ENCODE results near the gene CUL9.
A peak's percentile ranks its signal among the peaks of the same experiment; 100 is the strongest.
"Not testable (repeated sequence)": the region's sequence is repeated elsewhere in the genome, so short reads cannot be mapped to it uniquely, and the experiment has no call there.

Gene CUL9

GRCh38 chr6:43181942-43182860, at the start of gene CUL9:
Gene CUL9, plus strand, starts transcription at chr6:43182196. Its CDS starts 2,115 bp downstream, at chr6:43184311.
- DNase-seq, result peak; percentile 83

- no peak for DNase-seq
These were observed 43.7 kb upstream of the CUL9 start for GRCh38 chr6:43138267-43138666.

DNA sequence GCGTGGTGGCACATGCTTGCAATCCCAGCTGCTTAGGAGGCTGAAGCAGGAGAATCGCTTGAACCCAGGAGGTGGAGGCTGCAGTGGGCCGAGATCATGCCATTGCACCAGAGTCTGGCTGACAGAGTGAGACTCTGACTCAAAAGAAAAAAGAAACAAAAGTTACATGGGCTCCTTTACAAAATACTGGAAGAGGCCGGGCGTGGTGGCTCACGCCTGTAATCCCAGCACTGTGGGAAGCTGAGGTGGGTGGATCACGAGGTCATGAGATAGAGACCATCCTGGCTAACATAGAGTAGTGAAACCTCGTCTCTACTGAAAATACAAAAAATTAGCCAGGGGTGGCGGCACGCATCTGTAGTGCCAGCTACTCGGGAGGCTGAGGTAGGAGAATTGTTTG, 42.0 kb upstream of the CUL9 start:
- not testable (repeated sequence) for DNase-seq

GRCh38 chr6:43141644-43142043, 40.4 kb upstream of the CUL9 start:
- no peak for DNase-seq

DNA sequence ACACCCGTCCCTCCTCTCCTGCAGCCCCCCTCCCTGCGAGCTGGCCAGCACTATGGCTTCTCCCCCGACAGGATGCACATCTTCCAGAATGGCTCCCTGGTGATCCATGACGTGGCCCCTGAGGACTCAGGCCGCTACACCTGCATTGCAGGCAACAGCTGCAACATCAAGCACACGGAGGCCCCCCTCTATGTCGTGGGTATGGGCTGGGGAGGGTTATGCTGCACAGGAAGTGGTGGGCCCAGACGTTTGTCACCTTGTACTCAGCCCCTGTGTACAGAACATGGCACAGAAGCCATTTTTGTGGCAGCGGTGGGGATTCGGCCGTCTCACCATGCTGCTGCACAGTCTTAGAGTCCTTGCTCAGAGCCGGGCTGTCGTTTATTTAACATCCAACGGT, 39.9 kb upstream of the CUL9 start:
- DNase-seq, result no peak

DNA sequence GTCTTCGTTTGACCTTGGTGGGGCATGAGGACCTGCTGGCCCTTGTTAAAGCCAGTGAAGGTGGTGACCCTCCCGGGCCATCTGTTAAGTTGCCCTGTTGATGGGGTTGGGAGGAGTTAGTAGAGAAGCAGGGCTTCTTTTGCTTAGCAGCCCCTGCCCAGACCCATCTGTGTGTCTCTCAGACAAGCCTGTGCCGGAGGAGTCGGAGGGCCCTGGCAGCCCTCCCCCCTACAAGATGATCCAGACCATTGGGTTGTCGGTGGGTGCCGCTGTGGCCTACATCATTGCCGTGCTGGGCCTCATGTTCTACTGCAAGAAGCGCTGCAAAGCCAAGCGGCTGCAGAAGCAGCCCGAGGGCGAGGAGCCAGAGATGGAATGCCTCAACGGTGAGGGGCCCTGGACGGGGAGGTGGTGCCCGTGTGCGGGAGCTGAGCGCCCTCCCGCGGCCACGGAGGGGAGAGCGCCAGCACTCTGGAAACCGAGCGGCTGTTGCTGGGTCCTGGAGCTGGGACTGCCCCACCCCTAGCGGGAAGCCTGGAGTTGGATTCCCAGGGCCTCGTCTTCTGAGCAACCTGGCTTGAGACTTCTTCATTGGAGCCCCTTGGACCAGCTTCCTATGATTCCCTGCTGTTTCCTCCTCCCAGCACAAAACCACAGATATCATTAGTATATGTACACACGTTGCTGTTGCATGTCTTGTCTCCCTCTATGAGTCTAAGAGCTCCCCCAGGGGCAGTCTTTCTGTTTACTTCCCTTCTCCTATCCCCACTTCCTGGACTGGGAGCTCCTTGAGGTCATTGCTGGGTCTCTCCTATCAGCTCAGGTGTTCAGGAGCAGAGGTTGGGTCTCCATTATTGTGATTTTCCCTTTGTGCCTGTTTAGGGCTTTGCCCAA, 38.5 kb upstream of the CUL9 start:
- peak; percentile 77 for DNase-seq

DNA sequence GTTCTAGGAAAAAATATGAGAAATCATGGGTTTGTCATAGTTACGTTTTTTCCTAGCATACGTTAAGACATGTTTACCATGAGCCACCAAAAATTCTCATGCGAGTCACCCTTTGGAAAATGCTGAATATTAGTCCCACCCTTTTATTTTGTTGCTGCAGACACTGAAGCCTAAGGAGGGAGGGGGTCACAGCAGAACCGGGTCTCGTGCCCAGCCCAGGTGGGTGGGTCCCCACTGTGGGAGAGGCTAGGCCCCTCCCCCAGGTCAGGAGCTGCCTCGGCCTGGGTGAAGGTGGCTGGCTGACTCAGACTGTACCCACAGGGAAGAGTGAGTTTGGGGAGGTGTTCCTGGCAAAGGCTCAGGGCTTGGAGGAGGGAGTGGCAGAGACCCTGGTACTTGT, 37.1 kb upstream of the CUL9 start:
- no peak for DNase-seq

DNA sequence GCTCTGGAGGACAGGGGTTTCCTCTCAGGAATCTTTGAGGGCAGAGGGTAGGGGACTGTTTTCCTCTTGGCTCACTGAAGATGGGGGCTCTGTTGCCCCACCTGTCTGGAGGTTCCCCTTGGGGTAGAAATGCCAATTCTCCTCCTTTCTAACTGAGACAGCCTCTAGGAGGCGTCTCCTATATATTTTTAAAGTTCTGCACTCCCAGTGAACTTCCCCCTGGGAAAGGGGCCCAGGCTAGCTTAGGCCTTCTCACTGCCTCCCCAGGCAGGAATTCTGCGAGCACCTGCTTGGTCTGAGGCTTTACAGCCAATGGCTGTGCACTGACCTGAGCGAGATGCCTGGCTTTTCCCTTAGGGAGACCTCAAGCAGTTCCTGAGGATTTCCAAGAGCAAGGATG, 35.7 kb upstream of the CUL9 start:
- no peak for DNase-seq

- DNase-seq, result no peak
These were observed 35.0 kb upstream of the CUL9 start for GRCh38 chr6:43146709-43147688.

DNA sequence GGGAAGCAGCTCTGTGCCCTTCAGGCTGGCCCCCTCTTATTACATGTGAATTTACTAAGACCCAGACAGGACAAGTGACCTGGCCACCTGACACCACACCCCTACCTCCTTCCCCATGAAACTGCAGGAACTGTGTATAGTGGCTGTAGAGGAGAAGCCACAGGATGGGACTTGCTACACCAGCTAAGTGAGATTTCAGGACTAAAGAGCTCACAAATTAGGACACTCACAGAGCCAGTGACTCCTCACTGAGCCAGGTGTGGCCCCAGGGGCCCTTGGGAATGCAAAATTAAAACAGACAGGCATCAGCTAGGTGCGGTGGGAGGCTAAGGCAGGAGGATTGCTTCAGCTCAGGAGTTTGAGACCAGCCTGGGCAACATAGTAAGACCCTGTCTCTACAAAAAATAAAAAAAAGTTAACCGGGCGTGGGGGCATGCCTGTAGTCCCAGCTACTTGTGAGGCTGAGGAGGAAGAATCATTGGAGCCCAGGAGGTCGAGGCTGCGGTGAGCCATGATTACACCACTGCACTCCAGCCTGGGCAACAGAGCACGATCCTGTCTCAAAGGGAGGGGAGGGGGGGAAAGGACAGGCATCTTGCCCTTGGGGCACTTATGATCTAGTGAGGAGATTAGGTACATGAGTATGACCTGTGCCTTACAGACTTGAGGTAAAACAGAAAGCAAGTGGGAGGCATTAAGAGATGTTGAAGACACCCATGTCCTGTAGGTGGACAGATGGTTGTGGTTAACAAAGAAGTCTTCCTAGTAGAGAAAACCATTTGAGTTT, 34.1 kb upstream of the CUL9 start:
- DNase-seq, result no peak

DNA sequence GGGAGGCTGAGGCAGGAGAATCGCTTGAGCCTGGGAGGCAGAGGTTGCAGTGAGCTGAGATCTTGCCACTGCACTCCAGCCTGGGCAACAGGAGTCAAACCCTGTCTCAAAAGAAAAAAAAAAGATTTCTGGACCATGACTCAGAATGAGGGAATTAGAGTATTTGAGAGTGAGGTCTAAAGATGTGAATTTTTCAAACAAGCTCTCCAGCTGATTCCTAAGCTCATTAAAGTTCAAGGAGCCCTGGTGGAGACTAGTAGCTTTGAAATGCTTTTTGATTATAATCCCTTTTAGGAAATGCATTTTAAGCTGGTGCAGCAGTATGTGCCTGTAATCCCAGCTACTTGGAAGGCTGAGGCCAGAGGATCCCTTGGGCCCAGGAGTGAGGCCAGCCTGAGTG, 32.7 kb upstream of the CUL9 start:
- no peak for DNase-seq

DNA sequence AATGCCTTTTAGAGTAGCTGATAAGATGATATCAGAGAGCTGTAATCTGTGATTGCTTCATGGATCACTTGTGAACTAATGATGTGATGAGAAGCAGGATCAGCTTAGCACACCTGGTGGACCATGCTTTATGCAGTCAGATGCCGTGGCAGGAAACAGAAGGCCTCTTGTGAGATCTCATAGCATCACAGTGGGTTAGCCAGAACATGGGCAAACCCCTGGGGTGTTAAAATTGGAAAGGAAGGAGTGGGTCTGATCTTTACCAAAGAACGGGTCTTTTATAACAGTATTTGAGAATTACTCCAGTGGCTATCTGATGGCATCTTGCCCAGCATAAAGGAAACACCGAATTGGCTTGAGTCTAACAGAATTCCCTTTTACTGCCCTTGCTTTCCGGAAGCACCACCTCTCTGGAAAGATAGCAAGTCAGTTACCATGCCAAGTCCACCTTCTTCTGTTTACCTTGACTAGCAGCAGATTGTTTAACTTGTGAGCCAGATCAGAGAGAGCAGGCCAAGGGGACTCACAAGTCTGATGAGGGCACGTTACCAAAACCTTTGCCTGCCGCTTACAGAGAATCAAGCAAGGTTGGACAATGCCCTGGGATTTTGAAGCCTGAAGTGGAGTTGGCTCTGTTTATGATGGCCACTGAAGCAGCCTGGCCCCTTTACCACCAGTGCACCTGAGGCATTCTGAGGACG, 31.8 kb upstream of the CUL9 start:
- no peak for DNase-seq

- no peak for DNase-seq
These were observed 22.4 kb upstream of the CUL9 start for GRCh38 chr6:43159599-43159998.

DNA sequence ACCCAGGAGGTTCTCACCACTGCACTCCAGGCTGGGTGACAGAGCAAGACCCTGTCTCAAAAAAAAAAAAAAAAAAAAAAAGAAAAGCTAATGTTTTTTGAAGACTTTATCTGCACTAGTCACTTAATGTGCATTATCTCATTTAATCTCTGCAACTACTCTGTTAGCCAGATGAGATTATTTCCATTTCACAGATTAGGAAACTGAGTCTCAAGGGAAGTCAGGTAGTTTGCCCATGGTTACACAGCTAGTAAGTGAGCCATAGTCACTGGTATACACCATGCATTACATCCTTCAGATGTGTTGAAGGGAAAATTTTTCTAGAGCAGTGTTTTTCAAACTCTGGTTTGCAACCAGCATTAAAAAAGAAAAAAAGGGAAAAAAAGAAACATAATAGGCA, 18.1 kb upstream of the CUL9 start:
- no peak for DNase-seq

GRCh38 chr6:43170417-43170930, 11.5 kb upstream of the CUL9 start:
- peak; percentile 88 for DNase-seq

GRCh38 chr6:43170931-43171706, 10.9 kb upstream of the CUL9 start, which contains the start of gene SRF:
Gene SRF, plus strand, starts transcription at chr6:43171269. Its CDS starts 388 bp downstream, at chr6:43171657.
- peak; percentile 99 for DNase-seq

DNA sequence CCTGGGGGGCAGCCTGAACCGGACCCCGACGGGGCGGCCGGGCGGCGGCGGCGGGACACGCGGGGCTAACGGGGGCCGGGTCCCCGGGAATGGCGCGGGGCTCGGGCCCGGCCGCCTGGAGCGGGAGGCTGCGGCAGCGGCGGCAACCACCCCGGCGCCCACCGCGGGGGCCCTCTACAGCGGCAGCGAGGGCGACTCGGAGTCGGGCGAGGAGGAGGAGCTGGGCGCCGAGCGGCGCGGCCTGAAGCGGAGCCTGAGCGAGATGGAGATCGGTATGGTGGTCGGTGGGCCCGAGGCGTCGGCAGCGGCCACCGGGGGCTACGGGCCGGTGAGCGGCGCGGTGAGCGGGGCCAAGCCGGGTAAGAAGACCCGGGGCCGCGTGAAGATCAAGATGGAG, 10.3 kb upstream of the CUL9 start:
- DNase-seq, result no peak

DNA sequence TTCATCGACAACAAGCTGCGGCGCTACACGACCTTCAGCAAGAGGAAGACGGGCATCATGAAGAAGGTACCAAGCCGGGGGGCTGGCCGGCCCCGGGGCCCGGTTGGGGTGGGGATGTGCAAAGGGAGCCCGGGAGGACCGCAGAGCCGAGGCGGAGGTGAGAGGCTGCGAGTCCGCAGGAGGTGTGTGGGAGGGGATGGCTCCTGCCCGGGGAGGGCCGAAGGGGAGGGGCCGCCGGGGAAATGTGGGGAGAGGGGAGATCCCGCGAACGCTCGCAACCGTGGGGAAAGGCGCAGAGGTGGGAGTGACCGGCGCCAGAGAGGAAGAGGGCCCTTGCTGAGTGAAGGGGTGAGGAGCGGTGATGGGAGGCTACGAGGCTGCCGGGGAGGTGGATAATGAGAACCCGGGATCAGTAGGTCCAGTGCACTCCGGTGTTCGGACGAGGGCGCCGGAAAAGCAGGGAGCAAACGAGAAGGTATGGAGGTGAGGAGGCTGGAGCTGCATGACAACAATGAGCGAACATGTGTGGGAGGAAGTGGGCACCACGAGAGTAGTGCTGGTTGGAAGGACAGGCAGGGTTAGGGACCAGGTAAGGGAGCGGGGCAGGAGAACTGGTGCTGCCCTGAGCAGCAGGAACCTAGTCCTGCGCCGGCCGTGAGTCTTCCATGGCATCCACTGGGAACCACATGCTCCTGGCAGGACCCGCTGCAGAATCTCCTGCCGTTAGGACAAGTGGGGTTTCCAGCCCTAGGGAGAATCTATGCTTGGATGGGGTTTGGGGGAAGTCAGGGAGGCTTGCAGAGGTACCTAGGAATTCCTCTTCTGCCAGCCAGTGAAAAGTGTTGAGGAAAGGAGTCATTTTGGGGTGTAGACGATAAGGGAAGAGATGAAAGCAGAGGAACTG, 9.6 kb upstream of the CUL9 start:
- DNase-seq, result peak; percentile 42
